ENCODE data around the gene CAVIN3.

CAVIN3 gene

GRCh38 chr11:6332066-6332465 is 11.8 kb upstream of the CAVIN3 start:
- H3K4me3 ChIP-seq (ENCODE audit: low read depth, low read length): no peak overlapping the region
- DNase-seq (ENCODE audit: low read depth): no peak
- no peak for TF ChIP-seq CTCF (IDR thresholded peaks at IDR 0.05; ENCODE audit: low read depth, low read length)

GRCh38 chr11:6328321-6328720 is 8.0 kb upstream of the CAVIN3 start:
- DNase-seq (ENCODE audit: low read depth): no peak
- no peak for TF ChIP-seq MAX (IDR thresholded peaks at IDR 0.05; ENCODE audit: low read depth, low read length)
- TF ChIP-seq CTCF (IDR thresholded peaks at IDR 0.05; ENCODE audit: low read depth, low read length): no peak
- no peak for TF ChIP-seq POLR2A (IDR thresholded peaks at IDR 0.05; ENCODE audit: extremely low read depth, insufficient read length)
- no peak for TF ChIP-seq MYC (IDR thresholded peaks at IDR 0.05; ENCODE audit: low read depth, low read length)
- H3K4me3 ChIP-seq (ENCODE audit: low read depth, low read length): no peak overlapping the region

GRCh38 chr11:6327806-6328205 is 7.5 kb upstream of the CAVIN3 start:
- DNase-seq (ENCODE audit: low read depth): no peak
- H3K4me3 ChIP-seq (ENCODE audit: low read depth, low read length): no peak overlapping the region
- TF ChIP-seq MAX (IDR thresholded peaks at IDR 0.05; ENCODE audit: low read depth, low read length): no peak
- no peak for TF ChIP-seq MYC (IDR thresholded peaks at IDR 0.05; ENCODE audit: low read depth, low read length)
- no peak for TF ChIP-seq CTCF (IDR thresholded peaks at IDR 0.05; ENCODE audit: low read depth, low read length)
- TF ChIP-seq POLR2A (IDR thresholded peaks at IDR 0.05; ENCODE audit: extremely low read depth, insufficient read length): no peak

- no peak for TF ChIP-seq CTCF (IDR thresholded peaks at IDR 0.05; ENCODE audit: low read depth, low read length)
- no peak for TF ChIP-seq MAX (IDR thresholded peaks at IDR 0.05; ENCODE audit: low read depth, low read length)
- TF ChIP-seq MYC (IDR thresholded peaks at IDR 0.05; ENCODE audit: low read depth, low read length): no peak
- TF ChIP-seq POLR2A (IDR thresholded peaks at IDR 0.05; ENCODE audit: extremely low read depth, insufficient read length): no peak
- H3K4me3 ChIP-seq (ENCODE audit: low read depth, low read length): no peak overlapping the region
These were observed 6.7 kb upstream of the CAVIN3 start for GRCh38 chr11:6326985-6327384.

GRCh38 chr11:6326303-6326702 is 6.0 kb upstream of the CAVIN3 start:
- TF ChIP-seq MYC (IDR thresholded peaks at IDR 0.05; ENCODE audit: low read depth, low read length): no peak
- TF ChIP-seq MAX (IDR thresholded peaks at IDR 0.05; ENCODE audit: low read depth, low read length): no peak
- TF ChIP-seq CTCF (IDR thresholded peaks at IDR 0.05; ENCODE audit: low read depth, low read length): no peak
- no peak for TF ChIP-seq POLR2A (IDR thresholded peaks at IDR 0.05; ENCODE audit: extremely low read depth, insufficient read length)
- no peak for DNase-seq (ENCODE audit: low read depth)

More at GRCh38 chr11:6326985-6327384, 6.7 kb upstream of the CAVIN3 start:
- no peak for DNase-seq (ENCODE audit: low read depth)

GRCh38 chr11:6323291-6323905 is 3.1 kb upstream of the CAVIN3 start:
- TF ChIP-seq MYC (IDR thresholded peaks at IDR 0.05; ENCODE audit: low read depth, low read length): no peak
- TF ChIP-seq MAX (IDR thresholded peaks at IDR 0.05; ENCODE audit: low read depth, low read length): no peak
- TF ChIP-seq CTCF (IDR thresholded peaks at IDR 0.05; ENCODE audit: low read depth, low read length): no peak
- TF ChIP-seq POLR2A (IDR thresholded peaks at IDR 0.05; ENCODE audit: extremely low read depth, insufficient read length): no peak
- H3K4me3 ChIP-seq (ENCODE audit: low read depth, low read length): no peak overlapping the region
- DNase-seq (ENCODE audit: low read depth): no peak

More at GRCh38 chr11:6326303-6326702, 6.0 kb upstream of the CAVIN3 start:
- H3K4me3 ChIP-seq (ENCODE audit: low read depth, low read length): no peak overlapping the region
